GM12891 (cell line): ENCODE data around the gene OR2H2.

ENCODE experiments used
- PAX5 ChIP-seq: IDR thresholded peaks from 2 replicates; pipeline ENCODE4 v1.6.1; 2011; ENCODE audit warnings: low read length, moderate library complexity, mild to moderate bottlenecking; ENCODE audit not compliant: insufficient read depth, severe bottlenecking
- POLR2A ChIP-seq: IDR thresholded peaks from 2 replicates; pipeline ENCODE4 v1.6.1; 2011; ENCODE audit warnings: low read depth, low read length, control low read depth
- POLR2AphosphoS5 ChIP-seq: IDR thresholded peaks from 2 replicates; pipeline ENCODE4 v1.6.1; 2011; ENCODE audit warnings: low read depth, low read length, control low read depth
- POU2F2 ChIP-seq: IDR thresholded peaks from 2 replicates; pipeline ENCODE4 v1.6.1; 2011; ENCODE audit warnings: low read depth, mild to moderate bottlenecking, control low read depth, low read length, moderate library complexity
- TAF1 ChIP-seq: IDR thresholded peaks from 2 replicates; pipeline ENCODE4 v1.6.1; 2011; ENCODE audit warnings: low read depth, low read length, control low read depth

GRCh38 chr6:29577544-29577943, 7.4 kb upstream of the OR2H2 start:
- TF ChIP-seq POLR2AphosphoS5 = no peak
- TF ChIP-seq POU2F2 = no peak
- no peak for TF ChIP-seq POLR2A
- no peak for TF ChIP-seq TAF1
- TF ChIP-seq PAX5 = no peak
